ENCODE data around the gene CCR3. TPM values are rescaled to one million over a fixed set of nuclear protein-coding genes. Genes with fewer than 3 reads are reported as not detected.

CCR3 gene
- total and polyA plus RNA-seq, 2 experiments from 2014 or later: not detected

GRCh38 chr3:46194868-46195553 lies 47.2 kb upstream of the CCR3 start:
- H3K27ac Mint-ChIP-seq: no peak overlapping the region
- Histone ChIP-seq H4K20me1 (replicated peaks; ENCODE audit: insufficient read depth) (no peaks in the 10 kb centered on the region), H2AFZ (no peak overlapping the region), H3K79me2 (replicated peaks; ENCODE audit: insufficient read depth) (no peaks in the 10 kb centered on the region), H3K4me2 (no peak overlapping the region), H3K36me3 (ENCODE audit: insufficient read depth) (no peaks in the 10 kb centered on the region), H3F3A (replicated peaks; ENCODE audit: low read depth) (no peaks in the 10 kb centered on the region), H3K9me2 (ENCODE audit: insufficient read depth) (no peaks in the 10 kb centered on the region), H3K4me1 (ENCODE audit: insufficient read depth) (no peaks in the 10 kb centered on the region), H3K27me3 (ENCODE audit: insufficient read depth) (no peaks in the 10 kb centered on the region), H3K27ac (ENCODE audit: low read depth) (no peak overlapping the region), H3K4me3 (no peak overlapping the region)
- peaks cover 5% of the 10 kb centered on the region for H3K27me3 Mint-ChIP-seq (ENCODE audit: insufficient read depth, low read depth, poor library complexity)
- no peak for TF ChIP-seq ZNF462 (CRISPR knock-in tag; IDR thresholded peaks at IDR 0.05)
- no peak for TF ChIP-seq JUNB (IDR thresholded peaks at IDR 0.05; ENCODE audit: unreplicated experiment)
- TF ChIP-seq POLR2AphosphoS5 (IDR thresholded peaks at IDR 0.05; ENCODE audit: low read depth): no peak
- TF ChIP-seq CTCF (conservative IDR thresholded peaks at IDR 0.05; ENCODE audit: low read depth in 2 of 2): no peak
- no peak for TF ChIP-seq EZH2phosphoT487 (IDR thresholded peaks at IDR 0.05; ENCODE audit: unreplicated experiment)
- TF ChIP-seq CREB1 (CRISPR knock-in tag; IDR thresholded peaks at IDR 0.05; ENCODE audit: low read depth): no peak
- no peak for TF ChIP-seq STAT1 (IDR thresholded peaks at IDR 0.05; ENCODE audit: unreplicated experiment)
- TF ChIP-seq EZH2 (IDR thresholded peaks at IDR 0.05; ENCODE audit: low read depth, unreplicated experiment): no peak
- TF ChIP-seq ZNF114 (CRISPR knock-in tag; IDR thresholded peaks at IDR 0.05): no peak
- no peak for TF ChIP-seq ZNF331 (CRISPR knock-in tag; IDR thresholded peaks at IDR 0.05; ENCODE audit: low read depth)
- TF ChIP-seq ETS1 (IDR thresholded peaks at IDR 0.05): no peak
- TF ChIP-seq REST (IDR thresholded peaks at IDR 0.05; ENCODE audit: unreplicated experiment): no peak
- TF ChIP-seq NANOG (IDR thresholded peaks at IDR 0.05; ENCODE audit: borderline replicate concordance): no peak
- no peak for ATAC-seq
- no peak overlapping the region for H3K4me3 Mint-ChIP-seq
- H3K4me1 Mint-ChIP-seq: no peaks in the 10 kb centered on the region
- H3K9me3 Mint-ChIP-seq: peaks cover 28% of the 10 kb centered on the region
- no peak for DNase-seq (ENCODE audit: low spot score)
- peaks cover 16% of the 10 kb centered on the region; the same call in 2 of the 3 replicates for H3K36me3 Mint-ChIP-seq (ENCODE audit: low read depth)
